ENCODE measurements around the gene LTA4H. TPM values are rescaled to one million over a fixed set of nuclear protein-coding genes. Genes with fewer than 3 reads are reported as not detected.

The LTA4H gene
- total and polyA plus RNA-seq, 2 of the 4 experiments (the other 2 are of a cell fraction), result 41.0 to 43.3 TPM

- no peak overlapping the region for H3K4me3 ChIP-seq (ENCODE audit: insufficient read depth, low read depth, low read length)
- intact Hi-C loops (cut with micrococcal nuclease) (no loop called here), dilution Hi-C loops (cut with HindIII; ENCODE audit: low sequenced_read_pairs, unreplicated experiment) (no loop called here), in situ Hi-C loops (cut with MboI; ENCODE audit: low sequenced_read_pairs) (no loop called here)
- no peak overlapping the region for H3K4ac ChIP-seq (ENCODE audit: low read depth, low read length)
- H3K23ac ChIP-seq (ENCODE audit: low read depth, low read length), result no peak overlapping the region
- H3K27me3 ChIP-seq (ENCODE audit: control insufficient read depth, insufficient read depth, low read length), result no peaks in the 10 kb centered on the region; the same call in 1 of the 2 replicates
- TF ChIP-seq RFX5 (IDR thresholded peaks at IDR 0.05; ENCODE audit: low read depth, low read length) (no peak), USF2 (IDR thresholded peaks at IDR 0.05; ENCODE audit: low read depth, low read length) (no peak), NFE2L2 (IDR thresholded peaks at IDR 0.05; ENCODE audit: low read depth, low read length) (no peak), CTCF (conservative IDR thresholded peaks at IDR 0.05; ENCODE audit: low read depth, low read length) (no peak), RCOR1 (IDR thresholded peaks at IDR 0.05; ENCODE audit: insufficient replicate concordance, low read length) (no peak), SMC3 (IDR thresholded peaks at IDR 0.05; ENCODE audit: low read depth, low read length) (no peak), CEBPB (IDR thresholded peaks at IDR 0.05; ENCODE audit: low read depth, low read length) (no peak), MXI1 (IDR thresholded peaks at IDR 0.05; ENCODE audit: borderline replicate concordance, low read depth, low read length) (no peak), ELK1 (IDR thresholded peaks at IDR 0.05; ENCODE audit: borderline replicate concordance, low read depth, low read length) (no peak), FOS (IDR thresholded peaks at IDR 0.05; ENCODE audit: low read depth, low read length) (no peak)
- no peak overlapping the region for H2AK5ac ChIP-seq (ENCODE audit: low read depth, low read length)
- no peak overlapping the region for H2BK5ac ChIP-seq (ENCODE audit: low read depth, low read length, poor library complexity, severe bottlenecking)
- H3K79me1 ChIP-seq (ENCODE audit: low read depth in 1 of 2, low read length in 2 of 2), result no peaks in the 10 kb centered on the region
- H2AFZ ChIP-seq (replicated peaks; ENCODE audit: low read length, poor library complexity), result no peak overlapping the region
- H3K18ac ChIP-seq (ENCODE audit: low read depth, low read length), result no peak overlapping the region
- ChIA-PET POLR2A (ENCODE audit: unreplicated experiment) (no interaction called here), CTCF (no interaction called here)
- no peak overlapping the region for H3K14ac ChIP-seq (replicated peaks; ENCODE audit: low read depth, low read length)
- no CpG with 5 or more reads among the region's 2 CpGs for WGBS, 2 experiments (ENCODE audit: extremely low coverage in 2 of 2, insufficient read length in 1 of 2)
- no peak overlapping the region for H3K4me2 ChIP-seq (ENCODE audit: low read depth, low read length)
- no peak overlapping the region for H2BK15ac ChIP-seq (ENCODE audit: low read depth, low read length)
- no peak overlapping the region for H2AK9ac ChIP-seq (replicated peaks; ENCODE audit: low read depth, low read length, poor library complexity)
- DNase-seq (no peak), ATAC-seq (ENCODE audit: low read depth) (no peak)
- H4K5ac ChIP-seq (ENCODE audit: low read depth, low read length), result no peak overlapping the region
- no peaks in the 10 kb centered on the region for H3K36me3 ChIP-seq (ENCODE audit: control insufficient read depth, insufficient read depth, low read length)
- no peaks in the 10 kb centered on the region for H4K20me1 ChIP-seq (ENCODE audit: insufficient read depth, low read length)
- no peak overlapping the region for H2BK20ac ChIP-seq (ENCODE audit: low read depth, low read length)
- H4K91ac ChIP-seq (ENCODE audit: insufficient read depth, low read depth, low read length), result no peak overlapping the region
- no peaks in the 10 kb centered on the region for H3K9me1 ChIP-seq (ENCODE audit: insufficient read depth, low read length)
- no peak overlapping the region for H3K56ac ChIP-seq (ENCODE audit: extremely low read depth, insufficient read depth, low read length)
- no peak overlapping the region for H2BK120ac ChIP-seq (ENCODE audit: low read depth, low read length)
- no peak overlapping the region for H4K8ac ChIP-seq (ENCODE audit: low read depth in 2 of 2, low read length in 2 of 2)
- 0 out of 2 replicates have a peak, but pooled peaks cover 2% of the 10 kb centered on the region for H3K4me1 ChIP-seq (ENCODE audit: control insufficient read depth, insufficient read depth, low read length)
- BruUV-seq (replicated peaks), result no TSS peak
- no peak overlapping the region for H3K9ac ChIP-seq (ENCODE audit: low read depth, low read length)
- H3K9me3 ChIP-seq (ENCODE audit: control insufficient read depth, insufficient read depth, low read length), result no peaks in the 10 kb centered on the region
- H3K27ac ChIP-seq (ENCODE audit: insufficient read depth, low read length), result no peak overlapping the region
Observed at GRCh38 chr12:96084624-96085023, 49.2 kb upstream of the LTA4H start.

Data from IMR-90 (cell line).